Trophoblast cell (in vitro differentiated cells and primary cell): ENCODE data around the gene RIPK1.
"Not testable (repeated sequence)": the region's sequence is repeated elsewhere in the genome, so short reads cannot be mapped to it uniquely, and the experiment has no call there.

Experiments used
- DNase-seq, 2 donors: peaks; one replicate each; pipeline ENCODE4 v3.0.0-alpha.2; 2016
- H2AFZ ChIP-seq: 2 replicates; pipeline ENCODE4 v1.6.1; 2013; ENCODE audit warnings: low read length, moderate library complexity, mild to moderate bottlenecking; ENCODE audit not compliant: insufficient read depth, poor library complexity
- H2AK5ac ChIP-seq: 2 replicates; pipeline ENCODE4 v1.6.1; 2013; ENCODE audit warnings: mild to moderate bottlenecking, low read length
- H2BK120ac ChIP-seq: 2 replicates; pipeline ENCODE4 v1.6.1; 2013; ENCODE audit warnings: low read length, mild to moderate bottlenecking, moderate library complexity; ENCODE audit not compliant: insufficient read depth, poor library complexity
- H2BK12ac ChIP-seq: 2 replicates; pipeline ENCODE4 v1.6.1; 2013; ENCODE audit warnings: mild to moderate bottlenecking, low read length, moderate library complexity
- H2BK5ac ChIP-seq: 2 replicates; pipeline ENCODE4 v1.6.1; 2013; ENCODE audit warnings: low read length, low read depth, moderate library complexity, mild to moderate bottlenecking; ENCODE audit not compliant: poor library complexity
- H3K14ac ChIP-seq: 2 replicates; pipeline ENCODE4 v1.6.1; 2013; ENCODE audit warnings: mild to moderate bottlenecking, low read length
- H3K18ac ChIP-seq: 2 replicates; pipeline ENCODE4 v1.6.1; 2013; ENCODE audit warnings: mild to moderate bottlenecking, low read length
- H3K23ac ChIP-seq: 2 replicates; pipeline ENCODE4 v1.6.1; 2013; ENCODE audit warnings: low read length
- H3K27ac ChIP-seq: 2 replicates; pipeline ENCODE4 v1.5.1; 2013; ENCODE audit warnings: low read depth, mild to moderate bottlenecking, inconsistent platforms, low read length, moderate library complexity
- H3K27me3 ChIP-seq: 2 replicates; pipeline ENCODE4 v1.6.1; 2013; ENCODE audit warnings: inconsistent platforms, mild to moderate bottlenecking, low read length, moderate library complexity; ENCODE audit not compliant: insufficient read depth
- H3K36me3 ChIP-seq, 2 experiments: 1 replicate in 1 of 2; 2 replicates in 1 of 2; pipeline ENCODE4 v1.6.1; 2013; ENCODE audit warnings: low read length in 2 of 2, mild to moderate bottlenecking in 2 of 2, moderate library complexity in 1 of 2; ENCODE audit not compliant: insufficient read depth in 2 of 2, control insufficient read depth in 1 of 2
- H3K4ac ChIP-seq: 2 replicates; pipeline ENCODE4 v1.6.1; 2013; ENCODE audit warnings: low read depth, mild to moderate bottlenecking, low read length, moderate library complexity
- H3K4me1 ChIP-seq, 2 experiments: 1 replicate in 1 of 2; 2 replicates in 1 of 2; pipeline ENCODE4 v1.6.1; 2013; ENCODE audit warnings: low read length in 2 of 2, mild to moderate bottlenecking in 2 of 2, moderate library complexity in 1 of 2; ENCODE audit not compliant: insufficient read depth in 2 of 2, control insufficient read depth in 1 of 2
- H3K4me2 ChIP-seq: 2 replicates; pipeline ENCODE4 v1.6.1; 2013; ENCODE audit warnings: inconsistent platforms, mild to moderate bottlenecking, low read length, moderate library complexity
- H3K4me3 ChIP-seq: 2 replicates; pipeline ENCODE4 v1.5.1; 2013; ENCODE audit warnings: mild to moderate bottlenecking, low read depth, low read length, inconsistent platforms
- H3K79me1 ChIP-seq: one replicate; pipeline ENCODE4 v1.6.1; 2013; ENCODE audit warnings: low read length
- H3K79me2 ChIP-seq: 2 replicates; pipeline ENCODE4 v1.6.1; 2013; ENCODE audit warnings: low read length, mild to moderate bottlenecking; ENCODE audit not compliant: control insufficient read depth, insufficient read depth, poor library complexity
- H3K9ac ChIP-seq: 2 replicates; pipeline ENCODE4 v1.6.1; 2013; ENCODE audit warnings: mild to moderate bottlenecking, low read length
- H3K9me3 ChIP-seq: 2 replicates; pipeline ENCODE4 v1.6.1; 2013; ENCODE audit warnings: low read depth, mild to moderate bottlenecking, control low read depth, inconsistent platforms, low read length; ENCODE audit not compliant: insufficient read depth
- H4K12ac ChIP-seq: 2 replicates; pipeline ENCODE4 v1.6.1; 2013; ENCODE audit warnings: low read depth, mild to moderate bottlenecking, low read length, moderate library complexity
- H4K8ac ChIP-seq: 2 replicates; pipeline ENCODE4 v1.6.1; 2013; ENCODE audit warnings: low read depth, mild to moderate bottlenecking, low read length, moderate library complexity
- H4K91ac ChIP-seq: one replicate; pipeline ENCODE4 v1.6.1; 2013; ENCODE audit warnings: low read depth, mild to moderate bottlenecking, low read length, moderate library complexity
- WGBS: extraction: QIAGEN DNeasy Blood & Tissue Kit; methylation state at CpG from one replicate; pipeline ENCODE4 v1.1.7; 2013; ENCODE audit warnings: missing lambda C conversion rate; ENCODE audit not compliant: insufficient read length, insufficient coverage; ENCODE audit errors: extremely low coverage; 5-methylcytosine and 5-hydroxymethylcytosine counted together

Gene RIPK1

GRCh38 chr6:3055158-3055499, 13.2 kb upstream of the RIPK1 start:
- peaks cover 2 to 10% of the 10 kb centered on the region in 2 experiments for H3K4me1 ChIP-seq
- not testable (repeated sequence) for H2AK5ac ChIP-seq, H3K27me3 ChIP-seq, H4K91ac ChIP-seq, H4K8ac ChIP-seq, H2AFZ ChIP-seq, H3K36me3 ChIP-seq, H3K4me2 ChIP-seq, H3K23ac ChIP-seq, H3K9ac ChIP-seq, H2BK5ac ChIP-seq, H3K79me1 ChIP-seq, H3K4ac ChIP-seq, H2BK120ac ChIP-seq, H4K12ac ChIP-seq, H3K18ac ChIP-seq, DNase-seq, H3K27ac ChIP-seq, H3K9me3 ChIP-seq, H3K4me3 ChIP-seq, H2BK12ac ChIP-seq, H3K79me2 ChIP-seq, H3K14ac ChIP-seq
- WGBS, result no CpG with 5 or more reads among the region's 3 CpGs

GRCh38 chr6:3057063-3057770, 11.1 kb upstream of the RIPK1 start:
- H3K27me3 ChIP-seq, result no peaks in the 10 kb centered on the region
- H3K9ac ChIP-seq, result no peak overlapping the region
- no peak overlapping the region for H4K12ac ChIP-seq
- no peak overlapping the region for H3K18ac ChIP-seq
- H2BK5ac ChIP-seq, result no peak overlapping the region
- no peak overlapping the region for H3K23ac ChIP-seq
- no peak overlapping the region for H3K4ac ChIP-seq
- no peaks in the 10 kb centered on the region for H3K79me2 ChIP-seq
- H3K4me2 ChIP-seq, result no peak overlapping the region
- peaks cover 2 to 10% of the 10 kb centered on the region in 2 experiments for H3K4me1 ChIP-seq
- H3K79me1 ChIP-seq, result peaks cover 4% of the 10 kb centered on the region
- no peak overlapping the region for H2AFZ ChIP-seq
- no peak overlapping the region for H3K14ac ChIP-seq
- no peak overlapping the region for H3K27ac ChIP-seq
- H3K9me3 ChIP-seq, result no peaks in the 10 kb centered on the region
- H4K8ac ChIP-seq, result no peak overlapping the region
- WGBS, result no CpG with 5 or more reads among the region's 11 CpGs
- no peaks in the 10 kb centered on the region for H3K36me3 ChIP-seq
- H2BK120ac ChIP-seq, result no peak overlapping the region
- H3K4me3 ChIP-seq, result no peak overlapping the region
- H2BK12ac ChIP-seq, result no peak overlapping the region
- no peak overlapping the region for H4K91ac ChIP-seq
- no peak overlapping the region for H2AK5ac ChIP-seq
- DNase-seq, result no peak

DNA sequence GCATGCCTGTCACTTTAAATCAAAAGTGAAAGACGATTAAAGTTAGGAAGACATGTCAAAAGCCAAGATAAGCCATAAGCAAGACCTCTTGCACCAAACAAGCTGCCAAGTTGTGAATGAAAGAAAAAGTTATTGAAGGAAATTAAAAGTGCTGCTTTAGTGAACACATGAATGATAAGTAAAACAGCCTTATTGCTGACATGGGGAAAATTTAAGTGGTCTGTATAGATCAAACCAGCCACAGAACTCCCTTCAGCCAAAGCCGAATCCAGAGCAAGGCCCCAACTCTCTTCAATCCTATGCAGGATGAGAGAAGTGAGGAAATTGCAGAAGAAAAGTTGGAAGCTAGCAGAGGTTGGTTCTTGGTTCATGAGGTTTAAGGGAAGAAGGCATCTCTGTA, 9.3 kb upstream of the RIPK1 start:
- no CpG with 5 or more reads among the region's 2 CpGs for WGBS

DNA sequence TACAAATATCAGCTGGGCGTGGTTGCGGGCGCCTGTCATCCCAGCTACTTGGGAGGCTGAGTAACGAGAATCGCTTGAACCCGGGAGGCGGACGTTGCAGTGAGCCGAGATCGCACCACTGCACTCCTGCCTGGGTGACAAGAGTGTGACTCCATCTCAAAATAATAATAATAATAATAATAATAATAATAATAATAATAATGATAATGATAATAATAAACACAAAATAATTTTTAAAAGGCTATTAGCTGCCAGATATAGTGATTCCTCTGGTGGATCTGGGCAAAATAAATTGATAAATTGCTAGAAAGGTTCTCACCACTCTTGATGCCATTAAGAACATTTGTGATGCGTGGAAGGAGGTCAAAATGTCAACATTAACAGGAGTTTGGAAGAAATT, 8.2 kb upstream of the RIPK1 start:
- H3K23ac ChIP-seq, H4K12ac ChIP-seq, H3K14ac ChIP-seq, H3K9ac ChIP-seq, H3K36me3 ChIP-seq, H3K4me2 ChIP-seq, H2AFZ ChIP-seq, H3K4me1 ChIP-seq, H2BK120ac ChIP-seq, H3K79me1 ChIP-seq, H3K27ac ChIP-seq, H3K9me3 ChIP-seq, H2AK5ac ChIP-seq, H3K18ac ChIP-seq, H2BK5ac ChIP-seq, H3K27me3 ChIP-seq, H3K79me2 ChIP-seq, H4K91ac ChIP-seq, DNase-seq, H2BK12ac ChIP-seq, H3K4me3 ChIP-seq, H3K4ac ChIP-seq, H4K8ac ChIP-seq: not testable (repeated sequence)
- WGBS, result no CpG with 5 or more reads among the region's 11 CpGs

More for the DNA sequence above, 9.3 kb upstream of the RIPK1 start:
- Histone ChIP-seq H3K27me3 (no peaks in the 10 kb centered on the region), H3K4ac (no peak overlapping the region), H3K14ac (no peak overlapping the region), H4K12ac (no peak overlapping the region), H3K4me2 (no peak overlapping the region), H2BK5ac (no peak overlapping the region), H4K91ac (no peak overlapping the region), H3K9me3 (no peaks in the 10 kb centered on the region), H3K79me1 (peaks cover 4% of the 10 kb centered on the region), H2BK12ac (no peak overlapping the region), H2BK120ac (no peak overlapping the region), H4K8ac (no peak overlapping the region), H3K18ac (no peak overlapping the region), H3K79me2 (peaks cover 3% of the 10 kb centered on the region), H2AK5ac (no peak overlapping the region), H3K36me3 (no peaks in the 10 kb centered on the region), H3K9ac (no peak overlapping the region), H2AFZ (no peak overlapping the region), H3K4me1 (peaks cover 2 to 5% of the 10 kb centered on the region in 2 experiments), H3K23ac (no peak overlapping the region), H3K27ac (no peak overlapping the region), H3K4me3 (no peak overlapping the region)
- DNase-seq, result no peak
